Gastroesophageal sphincter (tissue), 4 donors: ENCODE measurements around the gene NOS3. TPM values are rescaled to one million over a fixed set of nuclear protein-coding genes. Genes with fewer than 3 reads are reported as not detected.

Source experiments
- ATAC-seq: fragments of 150-250 bp; one replicate; pipeline ENCODE4 v1.9.1; 2016; ENCODE audit warnings: mild to moderate bottlenecking, moderate library complexity
- H3K27ac ChIP-seq, 4 donors: fragments of 200-600 bp; sonication (generic) in 3 of 4; 1 replicate in 3 of 4; 2 replicates in 1 of 4; pipeline ENCODE4 v1.5.1; 2016 to 2019
- H3K27me3 ChIP-seq: fragments of 200-600 bp; sonication (generic); one replicate; pipeline ENCODE4 v1.5.1; 2019
- H3K36me3 ChIP-seq, 2 donors: fragments of 200-600 bp; sonication (generic); one replicate each; pipeline ENCODE4 v1.5.1; 2019; ENCODE audit warnings: control low read depth in 1 of 2
- H3K4me1 ChIP-seq, 3 donors: fragments of 200-600 bp; sonication (generic); 1 replicate in 2 of 3; 2 replicates in 1 of 3; pipeline ENCODE4 v1.5.1; 2016 to 2019; ENCODE audit warnings: control low read depth in 2 of 3
- H3K4me3 ChIP-seq, 2 donors: fragments of 200-600 bp; sonication (generic); one replicate each; pipeline ENCODE4 v1.5.1; 2019; ENCODE audit warnings: mild to moderate bottlenecking in 1 of 2, moderate library complexity in 1 of 2
- H3K9me3 ChIP-seq, 3 donors: fragments of 200-600 bp; sonication (generic); one replicate each; pipeline ENCODE4 v1.5.1; 2017 to 2019; ENCODE audit warnings: control low read depth in 2 of 3
- EP300 ChIP-seq: sonication (generic); formaldehyde crosslinking; IDR thresholded peaks from one replicate; pipeline ENCODE4 v1.6.1; 2017; ENCODE audit warnings: antibody characterized with exemption, mild to moderate bottlenecking
- POLR2A ChIP-seq, 2 donors: fragments of 450-650 bp; IDR thresholded peaks; one replicate each; pipeline ENCODE4 v1.6.1; 2017; ENCODE audit warnings: antibody characterized with exemption in 2 of 2, mild to moderate bottlenecking in 2 of 2, moderate library complexity in 1 of 2
- POLR2AphosphoS5 ChIP-seq: sonication (generic); formaldehyde crosslinking; IDR thresholded peaks from one replicate; pipeline ENCODE4 v1.6.1; 2017; ENCODE audit warnings: antibody characterized with exemption
- WGBS, 2 donors: methylation state at CpG; one replicate each; pipeline ENCODE4 v1.1.5; 2018; ENCODE audit warnings: low coverage in 1 of 2; 5-methylcytosine and 5-hydroxymethylcytosine counted together
- total RNA-seq, 4 donors: library from RNA; depleted of rRNA; stranded (reverse); fragments of >200 nt; gene quantifications; one replicate each; pipeline ENCODE4 v1.1.0, GENCODE V29; 2016
- TF ChIP-seq, protein P1 (sequence below), 4 experiments: fragments of 200-600 bp in 2 of 4; fragments of 450-650 bp in 2 of 4; sonication (generic) in 1 of 4; IDR thresholded peaks; one replicate each; pipeline ENCODE4 v1.5.1; 2017 to 2019; ENCODE audit warnings: antibody characterized with exemption in 4 of 4, mild to moderate bottlenecking in 2 of 4, moderate library complexity in 2 of 4

The NOS3 gene
- total RNA-seq, 4 donors from 2014 or later = 6.8 to 29.4 (median 13.5) TPM

DNA sequence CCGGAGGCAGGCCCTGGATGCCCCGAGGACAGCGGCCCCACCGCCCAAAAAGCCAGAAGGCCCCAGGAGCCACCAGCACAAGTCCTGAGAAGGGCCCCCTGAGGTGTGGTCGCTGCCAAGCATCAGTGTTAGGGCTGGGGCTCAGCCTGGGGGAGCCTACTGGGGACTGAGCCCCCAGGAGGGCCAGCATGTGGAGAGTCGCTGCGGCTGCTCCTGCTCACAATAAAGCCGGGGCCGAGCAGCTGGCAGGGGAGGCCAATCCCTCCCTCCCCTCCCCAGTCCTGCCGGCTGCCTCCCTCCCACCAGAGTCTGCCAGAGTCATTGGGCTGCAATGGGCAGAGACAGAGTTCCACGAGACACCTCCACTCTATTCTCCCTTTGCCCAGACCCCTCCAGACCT, 54.4 kb downstream of the NOS3 start:
- Histone ChIP-seq H3K27me3 (no peaks in the 10 kb centered on the region), H3K27ac (no peak overlapping the region), H3K36me3 (peaks cover 0 to 60% of the 10 kb centered on the region in 2 donors), H3K9me3 (no peaks in the 10 kb centered on the region), H3K4me1 (peaks cover 0 to 14% (median 5%) of the 10 kb centered on the region in 3 donors), H3K4me3 (no peak overlapping the region)
- TF ChIP-seq, protein P1, sequence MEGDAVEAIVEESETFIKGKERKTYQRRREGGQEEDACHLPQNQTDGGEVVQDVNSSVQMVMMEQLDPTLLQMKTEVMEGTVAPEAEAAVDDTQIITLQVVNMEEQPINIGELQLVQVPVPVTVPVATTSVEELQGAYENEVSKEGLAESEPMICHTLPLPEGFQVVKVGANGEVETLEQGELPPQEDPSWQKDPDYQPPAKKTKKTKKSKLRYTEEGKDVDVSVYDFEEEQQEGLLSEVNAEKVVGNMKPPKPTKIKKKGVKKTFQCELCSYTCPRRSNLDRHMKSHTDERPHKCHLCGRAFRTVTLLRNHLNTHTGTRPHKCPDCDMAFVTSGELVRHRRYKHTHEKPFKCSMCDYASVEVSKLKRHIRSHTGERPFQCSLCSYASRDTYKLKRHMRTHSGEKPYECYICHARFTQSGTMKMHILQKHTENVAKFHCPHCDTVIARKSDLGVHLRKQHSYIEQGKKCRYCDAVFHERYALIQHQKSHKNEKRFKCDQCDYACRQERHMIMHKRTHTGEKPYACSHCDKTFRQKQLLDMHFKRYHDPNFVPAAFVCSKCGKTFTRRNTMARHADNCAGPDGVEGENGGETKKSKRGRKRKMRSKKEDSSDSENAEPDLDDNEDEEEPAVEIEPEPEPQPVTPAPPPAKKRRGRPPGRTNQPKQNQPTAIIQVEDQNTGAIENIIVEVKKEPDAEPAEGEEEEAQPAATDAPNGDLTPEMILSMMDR (IDR thresholded peaks at IDR 0.05) = no peak
- no peak for TF ChIP-seq EP300
- TF ChIP-seq POLR2AphosphoS5 = no peak
- TF ChIP-seq POLR2A (IDR thresholded peaks at IDR 0.05) = no peak
- no CpG with 5 or more reads among the region's 11 CpGs for WGBS, 2 donors
- no peak for ATAC-seq

DNA sequence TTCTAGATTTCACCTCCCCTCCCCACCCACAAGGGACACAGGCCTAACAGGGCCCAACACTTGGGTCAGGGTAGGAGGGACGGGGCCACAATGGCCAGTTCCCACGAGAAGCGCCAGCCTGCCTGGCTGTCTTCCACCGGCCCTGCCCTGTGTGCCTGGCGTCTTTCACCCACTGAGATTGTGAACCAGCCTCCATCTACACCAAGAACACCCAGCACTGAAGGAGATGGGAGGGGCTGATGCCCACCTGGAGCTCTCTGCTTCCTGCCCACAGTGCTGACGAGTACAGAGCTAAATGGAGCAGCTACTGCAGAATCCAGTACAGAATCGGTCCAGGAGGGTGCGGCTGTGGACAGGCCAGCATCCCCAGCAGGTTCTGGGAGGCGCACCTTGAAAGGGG, 55.1 kb downstream of the NOS3 start:
- TF ChIP-seq EP300 = no peak
- no peak for TF ChIP-seq POLR2A (IDR thresholded peaks at IDR 0.05)
- TF ChIP-seq POLR2AphosphoS5 = no peak
- TF ChIP-seq, protein P1 (IDR thresholded peaks at IDR 0.05) = no peak
- no peak for ATAC-seq
- H3K27ac ChIP-seq = no peak overlapping the region
- 76 to 90% methylated on average over 2 to 4 of the region's 9 CpGs for WGBS, 2 donors
- H3K4me1 ChIP-seq = peaks cover 0 to 19% (median 7%) of the 10 kb centered on the region in 3 donors
- H3K9me3 ChIP-seq = no peaks in the 10 kb centered on the region
- peaks cover 0 to 55% of the 10 kb centered on the region in 2 donors for H3K36me3 ChIP-seq
- H3K4me3 ChIP-seq = no peak overlapping the region
- peaks cover 5% of the 10 kb centered on the region for H3K27me3 ChIP-seq

DNA sequence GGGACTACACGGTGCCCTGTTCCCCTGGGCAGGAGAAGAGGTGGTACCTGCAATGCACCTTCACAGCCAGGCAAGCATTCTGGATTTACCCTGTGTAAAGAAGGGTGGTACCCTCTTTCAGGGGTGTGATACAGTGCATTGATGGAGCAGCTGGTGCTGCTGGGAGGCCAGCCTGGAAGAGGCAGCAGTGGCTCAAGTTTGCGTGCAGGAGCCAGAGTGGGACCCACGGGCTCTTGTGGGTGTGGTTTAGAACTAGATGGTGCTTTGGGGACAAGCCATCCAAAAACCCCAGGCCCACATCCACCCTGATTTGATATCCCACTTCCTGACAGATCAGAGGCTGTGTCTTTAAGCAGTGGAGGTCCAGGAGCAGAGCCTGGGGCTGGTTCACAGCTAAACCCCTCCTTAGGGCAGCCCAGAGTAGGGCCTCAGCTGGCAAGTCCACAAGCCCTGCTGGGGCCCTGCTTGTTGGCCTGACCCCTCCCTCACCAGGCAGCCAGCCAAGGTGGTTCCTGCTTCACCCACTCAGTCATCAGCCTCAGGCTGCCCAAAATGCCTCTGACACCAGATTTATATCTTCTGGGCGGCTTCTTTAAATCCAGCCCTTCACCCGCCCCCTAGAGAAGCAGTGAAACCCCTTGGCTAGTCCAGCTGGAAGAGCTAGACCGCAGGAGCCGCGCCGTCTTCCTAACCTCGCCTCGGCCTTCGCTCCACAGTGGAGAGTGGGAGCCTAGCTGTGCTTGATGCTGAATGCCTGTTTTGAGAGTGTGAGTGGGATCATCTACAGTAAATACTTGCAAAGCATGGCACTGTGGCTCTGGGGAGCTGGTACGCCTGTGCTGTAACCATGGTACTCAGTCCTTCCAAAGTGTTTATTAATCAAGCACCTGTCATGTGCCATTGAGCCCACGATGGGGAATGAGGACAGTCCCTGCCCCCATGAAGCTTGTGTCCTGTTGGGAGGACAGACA, 56.1 kb downstream of the NOS3 start:
- ATAC-seq = no peak
- Histone ChIP-seq H3K9me3 (no peaks in the 10 kb centered on the region), H3K4me3 (no peak overlapping the region), H3K27ac (no peak overlapping the region), H3K36me3 (peaks cover 0 to 49% of the 10 kb centered on the region in 2 donors), H3K27me3 (peaks cover 7% of the 10 kb centered on the region), H3K4me1 (peaks cover 0 to 27% (median 13%) of the 10 kb centered on the region in 3 donors)
- TF ChIP-seq POLR2AphosphoS5 = no peak
- no peak for TF ChIP-seq POLR2A (IDR thresholded peaks at IDR 0.05)
- TF ChIP-seq, protein P1 (IDR thresholded peaks at IDR 0.05) = no peak
- TF ChIP-seq EP300 = no peak
- whole genome bisulfite sequencing, 2 donors = 33 to 37% methylated on average over 2 to 3 of the region's 14 CpGs

DNA sequence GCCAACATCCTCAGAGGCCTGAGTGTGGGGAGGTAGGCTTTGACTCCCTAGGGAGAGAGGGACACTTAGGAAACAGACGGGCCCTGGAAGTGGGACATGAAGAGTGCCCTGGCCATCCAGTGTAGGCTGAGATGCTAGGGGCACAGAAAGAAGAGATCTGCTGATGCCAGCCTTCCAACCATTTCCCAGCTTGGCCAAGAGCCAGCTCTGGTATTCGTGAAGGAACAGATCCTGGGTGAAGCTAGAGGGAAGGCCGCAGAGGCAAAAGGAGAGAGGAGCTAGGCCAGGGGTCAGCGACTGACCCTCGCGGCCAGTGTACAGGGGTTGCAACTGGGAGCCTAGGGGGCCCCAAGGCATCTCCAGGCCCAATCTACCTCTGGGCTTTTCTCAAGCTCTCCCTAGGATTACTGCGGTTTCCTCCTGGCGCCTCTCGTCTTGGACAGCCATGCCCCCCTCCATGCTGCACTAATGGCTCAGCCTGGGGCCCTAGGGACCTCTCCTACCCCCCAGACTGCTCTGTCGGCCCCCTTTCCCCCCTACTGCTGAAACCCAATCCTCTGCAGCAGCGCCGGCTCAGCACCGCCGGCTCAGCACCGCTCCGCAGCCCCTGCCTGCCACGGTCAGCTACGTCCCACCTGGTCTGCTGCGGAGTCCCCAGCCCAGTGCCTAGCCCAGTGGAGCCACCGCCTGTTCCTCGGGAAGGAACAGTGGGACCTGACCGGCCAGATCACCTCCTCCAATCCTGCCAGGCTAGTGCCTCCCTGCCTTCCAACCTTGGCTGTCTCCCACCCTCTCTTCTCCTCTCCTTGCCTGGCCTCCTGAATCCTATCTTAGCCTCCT, 57.4 kb downstream of the NOS3 start, which contains the start of gene ASIC3:
Gene ASIC3, plus strand, starts transcription at position 556 of the 840 bp plus-strand sequence. CDS start 355 bp downstream, outside the sequence.
- Histone ChIP-seq H3K36me3 (peaks cover 0 to 39% of the 10 kb centered on the region in 2 donors), H3K27me3 (peaks cover 7% of the 10 kb centered on the region), H3K4me1 (peaks cover 0 to 27% (median 13%) of the 10 kb centered on the region in 3 donors), H3K9me3 (no peaks in the 10 kb centered on the region), H3K4me3 (no peak within 1 kb of the TSS), H3K27ac (no peak within 1 kb of the TSS)
- TF ChIP-seq POLR2AphosphoS5 (no peak), POLR2A (IDR thresholded peaks at IDR 0.05) (no peak)
- TF ChIP-seq, protein P1 (IDR thresholded peaks at IDR 0.05) = no peak
- no peak for ATAC-seq
- 69 to 88% methylated on average over 5 to 7 of the region's 22 CpGs for WGBS, 2 donors
